Measurements from ENCODE around the gene CDH23.
"Not testable (repeated sequence)": the region's sequence is repeated elsewhere in the genome, so short reads cannot be mapped to it uniquely, and the experiment has no call there.

CDH23 gene

GRCh38 chr10:71848325-71849275 is 451.9 kb downstream of the CDH23 start:
- DNase-seq, result no peak

GRCh38 chr10:71849461-71849908 is 452.8 kb downstream of the CDH23 start:
- no peak for DNase-seq

- no peak for DNase-seq
Observed at GRCh38 chr10:71850021-71850742, 453.5 kb downstream of the CDH23 start.

GRCh38 chr10:71850743-71851464 is 454.2 kb downstream of the CDH23 start, which contains the start of gene PSAP:
Gene PSAP, minus strand, starts transcription at chr10:71851251. Its CDS starts 30 bp downstream, at chr10:71851221.
- DNase-seq, result peak; percentile 97

GRCh38 chr10:71851465-71852095 is 454.9 kb downstream of the CDH23 start:
- DNase-seq, result not testable (repeated sequence)

GRCh38 chr10:71852355-71852937 is 455.7 kb downstream of the CDH23 start:
- no peak for DNase-seq

- no peak for DNase-seq
Observed at GRCh38 chr10:71854031-71854430, 457.3 kb downstream of the CDH23 start.

GRCh38 chr10:71856619-71857018 is 459.9 kb downstream of the CDH23 start:
- no peak for DNase-seq

GRCh38 chr10:71857934-71858890 is 461.5 kb downstream of the CDH23 start:
- DNase-seq, result no peak

- DNase-seq, result peak; percentile 85
Observed at GRCh38 chr10:71860243-71861029, 463.7 kb downstream of the CDH23 start.

- no peak for DNase-seq
Observed at GRCh38 chr10:71863203-71863602, 466.5 kb downstream of the CDH23 start.

- DNase-seq, result no peak
Observed at GRCh38 chr10:71864911-71865361, 468.2 kb downstream of the CDH23 start.
